Measurements from ENCODE around the gene PCDHGA9.
A peak's percentile ranks its signal among the peaks of the same experiment; 100 is the strongest.

PCDHGA9 gene

DNA sequence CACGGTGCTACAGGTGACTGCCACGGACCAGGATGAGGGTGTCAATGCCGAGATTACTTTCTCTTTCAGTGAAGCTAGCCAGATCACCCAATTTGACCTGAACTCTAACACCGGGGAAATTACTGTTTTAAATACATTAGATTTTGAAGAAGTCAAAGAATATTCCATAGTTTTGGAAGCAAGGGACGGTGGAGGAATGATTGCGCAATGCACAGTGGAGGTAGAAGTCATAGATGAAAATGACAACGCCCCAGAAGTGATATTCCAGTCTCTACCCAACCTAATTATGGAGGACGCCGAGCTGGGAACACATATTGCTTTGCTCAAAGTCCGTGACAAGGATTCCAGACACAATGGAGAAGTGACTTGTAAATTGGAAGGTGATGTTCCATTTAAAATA lies 13.9 kb upstream of the PCDHGA9 start:
- H3F3A ChIP-seq (ENCODE audit: insufficient read depth, low read length) = no peaks in the 10 kb centered on the region
- no peaks in the 10 kb centered on the region for H3K36me3 ChIP-seq (replicated peaks; ENCODE audit: insufficient read depth, low read length)
- no peaks in the 10 kb centered on the region for H3K9me2 ChIP-seq (replicated peaks; ENCODE audit: insufficient read depth, low read length)
- no peak for TF ChIP-seq EZH2 (optimal IDR thresholded peaks at IDR 0.05; ENCODE audit: low read depth, low read length)
- H3K9me3 ChIP-seq (replicated peaks; ENCODE audit: insufficient read depth, low read length) = no peaks in the 10 kb centered on the region
- no peak overlapping the region for H3K9ac ChIP-seq (ENCODE audit: low read length)
- H3K4me2 ChIP-seq (ENCODE audit: low read depth, low read length) = peak overlapping the region; percentile 43; the same call in 1 of the 2 replicates
- H3K27me3 ChIP-seq (replicated peaks; ENCODE audit: insufficient read depth, low read length) = peaks cover 10% of the 10 kb centered on the region; the same call in 1 of the 2 replicates
- no peaks in the 10 kb centered on the region for H3K4me1 ChIP-seq (ENCODE audit: low read length)
- H3K4me3 ChIP-seq (ENCODE audit: low read length) = no peak overlapping the region; the same call in 1 of the 2 replicates
- no peak overlapping the region for H3K27ac ChIP-seq (ENCODE audit: low read length)
- H2AFZ ChIP-seq (ENCODE audit: low read length) = no peak overlapping the region
- DNase-seq = no peak
- H3K79me2 ChIP-seq (ENCODE audit: low read length) = no peaks in the 10 kb centered on the region
- H4K20me1 ChIP-seq (ENCODE audit: insufficient read depth, low read length) = no peaks in the 10 kb centered on the region

DNA sequence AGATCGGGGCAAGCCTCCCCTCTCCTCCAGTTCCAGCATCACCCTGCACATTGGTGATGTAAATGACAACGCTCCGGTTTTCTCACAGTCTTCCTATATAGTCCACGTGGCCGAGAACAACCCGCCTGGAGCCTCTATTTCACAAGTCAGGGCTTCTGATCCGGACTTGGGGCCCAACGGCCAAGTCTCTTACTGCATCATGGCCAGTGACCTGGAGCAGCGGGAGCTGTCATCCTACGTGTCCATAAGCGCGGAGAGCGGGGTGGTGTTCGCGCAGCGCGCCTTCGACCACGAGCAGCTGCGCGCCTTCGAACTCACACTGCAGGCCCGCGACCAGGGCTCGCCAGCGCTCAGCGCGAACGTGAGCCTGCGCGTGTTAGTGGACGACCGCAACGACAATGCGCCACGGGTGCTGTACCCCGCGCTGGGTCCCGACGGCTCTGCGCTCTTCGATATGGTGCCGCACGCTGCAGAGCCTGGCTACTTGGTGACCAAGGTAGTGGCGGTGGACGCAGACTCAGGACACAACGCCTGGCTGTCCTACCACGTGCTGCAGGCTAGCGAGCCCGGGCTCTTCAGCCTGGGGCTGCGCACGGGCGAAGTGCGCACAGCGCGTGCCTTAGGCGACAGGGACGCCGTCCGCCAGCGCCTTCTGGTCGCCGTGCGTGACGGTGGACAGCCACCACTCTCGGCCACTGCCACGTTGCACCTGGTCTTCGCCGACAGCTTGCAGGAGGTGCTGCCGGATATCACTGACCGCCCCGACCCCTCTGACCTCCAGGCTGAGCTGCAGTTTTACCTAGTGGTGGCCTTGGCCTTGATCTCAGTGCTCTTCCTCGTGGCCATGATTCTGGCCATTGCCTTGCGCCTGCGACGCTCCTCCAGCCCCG lies 13.2 kb upstream of the PCDHGA9 start:
- H3K27me3 ChIP-seq (replicated peaks; ENCODE audit: insufficient read depth, low read length) = 0 out of 2 replicates have a peak, but pooled peaks cover 8% of the 10 kb centered on the region
- H3F3A ChIP-seq (ENCODE audit: insufficient read depth, low read length) = no peaks in the 10 kb centered on the region
- no peak overlapping the region for H3K4me3 ChIP-seq (ENCODE audit: low read length)
- H3K36me3 ChIP-seq (replicated peaks; ENCODE audit: insufficient read depth, low read length) = no peaks in the 10 kb centered on the region
- H2AFZ ChIP-seq (ENCODE audit: low read length) = no peak overlapping the region
- no peaks in the 10 kb centered on the region for H3K9me2 ChIP-seq (replicated peaks; ENCODE audit: insufficient read depth, low read length)
- no peaks in the 10 kb centered on the region for H3K79me2 ChIP-seq (ENCODE audit: low read length)
- no peaks in the 10 kb centered on the region for H3K9me3 ChIP-seq (replicated peaks; ENCODE audit: insufficient read depth, low read length)
- H3K4me1 ChIP-seq (ENCODE audit: low read length) = no peaks in the 10 kb centered on the region
- H3K9ac ChIP-seq (ENCODE audit: low read length) = no peak overlapping the region
- TF ChIP-seq, protein P1, sequence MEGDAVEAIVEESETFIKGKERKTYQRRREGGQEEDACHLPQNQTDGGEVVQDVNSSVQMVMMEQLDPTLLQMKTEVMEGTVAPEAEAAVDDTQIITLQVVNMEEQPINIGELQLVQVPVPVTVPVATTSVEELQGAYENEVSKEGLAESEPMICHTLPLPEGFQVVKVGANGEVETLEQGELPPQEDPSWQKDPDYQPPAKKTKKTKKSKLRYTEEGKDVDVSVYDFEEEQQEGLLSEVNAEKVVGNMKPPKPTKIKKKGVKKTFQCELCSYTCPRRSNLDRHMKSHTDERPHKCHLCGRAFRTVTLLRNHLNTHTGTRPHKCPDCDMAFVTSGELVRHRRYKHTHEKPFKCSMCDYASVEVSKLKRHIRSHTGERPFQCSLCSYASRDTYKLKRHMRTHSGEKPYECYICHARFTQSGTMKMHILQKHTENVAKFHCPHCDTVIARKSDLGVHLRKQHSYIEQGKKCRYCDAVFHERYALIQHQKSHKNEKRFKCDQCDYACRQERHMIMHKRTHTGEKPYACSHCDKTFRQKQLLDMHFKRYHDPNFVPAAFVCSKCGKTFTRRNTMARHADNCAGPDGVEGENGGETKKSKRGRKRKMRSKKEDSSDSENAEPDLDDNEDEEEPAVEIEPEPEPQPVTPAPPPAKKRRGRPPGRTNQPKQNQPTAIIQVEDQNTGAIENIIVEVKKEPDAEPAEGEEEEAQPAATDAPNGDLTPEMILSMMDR (IDR thresholded peaks at IDR 0.05; ENCODE audit: low read length) = no peak
- no peak for TF ChIP-seq EZH2 (optimal IDR thresholded peaks at IDR 0.05; ENCODE audit: low read depth, low read length)
- TF ChIP-seq EZH2phosphoT487 (IDR thresholded peaks at IDR 0.05; ENCODE audit: low read length) = no peak
- H3K4me2 ChIP-seq (ENCODE audit: low read depth, low read length) = no peak overlapping the region
- DNase-seq = no peak
- no peak overlapping the region for H3K27ac ChIP-seq (ENCODE audit: low read length)
- H4K20me1 ChIP-seq (ENCODE audit: insufficient read depth, low read length) = no peaks in the 10 kb centered on the region

DNA sequence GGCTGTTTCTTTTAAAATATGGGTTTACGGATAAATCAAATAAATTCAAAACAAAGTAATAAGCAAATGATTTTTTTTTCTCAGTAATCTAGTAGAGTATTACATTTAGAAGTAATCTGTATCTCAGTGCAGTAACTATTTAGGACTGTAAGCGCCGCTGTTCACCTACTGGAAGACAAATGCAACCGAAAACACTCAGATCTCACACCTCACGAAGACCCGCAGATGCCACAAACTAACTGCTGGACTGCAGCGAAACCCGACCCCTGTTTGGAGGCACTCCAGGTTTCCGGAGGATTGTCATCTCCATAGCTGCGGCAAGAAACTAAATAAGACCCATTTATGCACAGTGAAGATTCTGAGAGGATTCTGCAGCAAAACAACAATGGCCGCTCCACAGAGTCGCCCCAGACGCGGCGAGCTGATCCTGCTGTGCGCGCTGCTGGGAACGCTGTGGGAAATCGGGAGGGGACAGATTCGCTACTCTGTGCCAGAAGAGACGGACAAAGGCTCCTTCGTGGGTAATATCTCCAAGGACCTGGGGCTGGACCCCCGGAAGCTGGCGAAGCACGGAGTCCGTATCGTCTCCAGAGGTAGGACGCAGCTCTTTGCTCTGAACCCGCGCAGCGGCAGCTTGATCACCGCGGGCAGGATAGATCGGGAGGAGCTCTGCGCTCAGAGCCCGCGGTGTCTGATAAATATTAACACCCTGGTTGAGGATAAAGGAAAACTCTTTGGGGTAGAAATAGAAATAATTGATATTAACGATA lies 10.0 kb upstream of the PCDHGA9 start, which contains the start of gene PCDHGA8:
Gene PCDHGA8, plus strand, starts transcription at position 205 of the 770 bp plus-strand sequence. Its CDS starts 181 bp downstream, at position 386.
- H4K20me1 ChIP-seq (ENCODE audit: insufficient read depth, low read length) = no peaks in the 10 kb centered on the region
- H3K79me2 ChIP-seq (ENCODE audit: low read length) = no peaks in the 10 kb centered on the region
- H3K9me3 ChIP-seq (replicated peaks; ENCODE audit: insufficient read depth, low read length) = no peaks in the 10 kb centered on the region
- no peak for TF ChIP-seq EZH2 (optimal IDR thresholded peaks at IDR 0.05; ENCODE audit: low read depth, low read length)
- no peak for TF ChIP-seq EZH2phosphoT487 (IDR thresholded peaks at IDR 0.05; ENCODE audit: low read length)
- TF ChIP-seq, protein P1 (IDR thresholded peaks at IDR 0.05; ENCODE audit: low read length) = peak; percentile 52
- no peaks in the 10 kb centered on the region for H3K4me1 ChIP-seq (ENCODE audit: low read length)
- H3F3A ChIP-seq (ENCODE audit: insufficient read depth, low read length) = no peaks in the 10 kb centered on the region
- H3K36me3 ChIP-seq (replicated peaks; ENCODE audit: insufficient read depth, low read length) = no peaks in the 10 kb centered on the region
- H3K4me3 ChIP-seq (ENCODE audit: low read length) = no peak within 1 kb of the TSS
- peak; percentile 57 for DNase-seq
- H3K27me3 ChIP-seq (replicated peaks; ENCODE audit: insufficient read depth, low read length) = 0 out of 2 replicates have a peak, but pooled peaks cover 5% of the 10 kb centered on the region
- H3K27ac ChIP-seq (ENCODE audit: low read length) = no peak within 1 kb of the TSS
- no peak within 1 kb of the TSS for H3K4me2 ChIP-seq (ENCODE audit: low read depth, low read length)
- no peak within 1 kb of the TSS for H2AFZ ChIP-seq (ENCODE audit: low read length)
- H3K9me2 ChIP-seq (replicated peaks; ENCODE audit: insufficient read depth, low read length) = no peaks in the 10 kb centered on the region
- H3K9ac ChIP-seq (ENCODE audit: low read length) = no peak within 1 kb of the TSS
